Globus pallidus (tissue), 1 donor: ENCODE results near the gene CFAP61.
"Not testable (repeated sequence)": the region's sequence is repeated elsewhere in the genome, so short reads cannot be mapped to it uniquely, and the experiment has no call there.

ENCODE experiments used
- DNase-seq: peaks from one replicate; pipeline ENCODE4 v3.0.0-alpha.2; 2015; ENCODE audit warnings: low spot score

The CFAP61 gene, protein sequence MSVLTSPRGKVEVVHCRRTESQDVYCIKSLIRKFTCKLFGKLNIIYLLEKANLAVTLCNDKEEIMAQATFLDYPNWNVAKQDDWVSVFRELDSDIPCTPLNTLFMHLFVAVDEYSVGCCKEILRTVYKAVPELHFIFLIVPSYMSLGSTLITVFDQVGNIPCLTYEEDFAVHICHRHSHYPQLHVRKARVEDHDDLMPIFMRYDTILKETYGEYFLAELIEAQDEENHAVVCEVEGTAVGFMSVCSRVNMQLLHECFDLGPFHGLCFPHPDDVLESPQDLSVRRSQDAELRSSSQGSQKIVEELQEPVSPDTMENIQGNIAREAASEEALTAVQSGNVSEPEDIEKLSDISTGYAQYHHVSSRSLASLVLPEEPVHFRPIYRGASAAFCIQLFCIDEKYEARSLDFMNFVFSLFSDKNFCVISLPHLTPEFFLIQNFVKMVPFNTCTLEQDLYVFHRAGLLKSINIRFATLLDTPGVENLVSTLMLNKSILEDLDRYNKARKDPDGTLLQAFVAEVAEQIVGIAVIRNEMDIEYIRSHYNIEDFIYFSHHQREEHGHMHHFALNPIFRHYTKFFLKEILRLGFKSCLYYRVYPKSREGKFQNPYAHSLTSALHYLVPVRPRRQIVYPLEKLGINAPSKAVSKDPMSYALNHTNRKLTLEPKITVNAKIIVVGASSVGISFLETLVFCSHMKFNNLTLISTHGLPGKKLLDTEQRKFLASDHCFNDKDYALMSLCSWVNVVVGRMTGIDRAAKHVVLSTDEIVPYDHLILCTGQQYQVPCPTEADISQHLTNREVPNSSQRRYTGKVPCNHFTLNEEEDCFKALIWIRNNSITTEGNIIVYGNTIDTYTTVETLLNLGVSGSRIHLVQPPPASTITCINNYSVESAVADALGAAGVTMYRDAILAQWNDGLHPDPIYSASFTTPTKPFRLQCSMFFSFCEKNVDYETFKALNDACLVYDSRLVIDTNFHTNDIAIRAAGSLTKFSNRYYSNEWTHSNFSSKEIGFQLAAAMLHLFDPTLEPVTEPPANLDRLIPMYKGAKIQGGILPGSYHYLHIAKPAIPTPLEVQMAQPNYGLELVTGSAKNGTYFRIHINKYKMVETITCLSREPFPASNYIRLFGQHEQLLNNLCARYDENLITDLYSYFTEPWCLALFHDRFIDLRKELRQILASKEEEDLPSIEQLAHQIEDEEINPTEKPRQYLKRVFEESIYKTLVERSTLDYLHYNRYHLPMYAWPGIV

DNA sequence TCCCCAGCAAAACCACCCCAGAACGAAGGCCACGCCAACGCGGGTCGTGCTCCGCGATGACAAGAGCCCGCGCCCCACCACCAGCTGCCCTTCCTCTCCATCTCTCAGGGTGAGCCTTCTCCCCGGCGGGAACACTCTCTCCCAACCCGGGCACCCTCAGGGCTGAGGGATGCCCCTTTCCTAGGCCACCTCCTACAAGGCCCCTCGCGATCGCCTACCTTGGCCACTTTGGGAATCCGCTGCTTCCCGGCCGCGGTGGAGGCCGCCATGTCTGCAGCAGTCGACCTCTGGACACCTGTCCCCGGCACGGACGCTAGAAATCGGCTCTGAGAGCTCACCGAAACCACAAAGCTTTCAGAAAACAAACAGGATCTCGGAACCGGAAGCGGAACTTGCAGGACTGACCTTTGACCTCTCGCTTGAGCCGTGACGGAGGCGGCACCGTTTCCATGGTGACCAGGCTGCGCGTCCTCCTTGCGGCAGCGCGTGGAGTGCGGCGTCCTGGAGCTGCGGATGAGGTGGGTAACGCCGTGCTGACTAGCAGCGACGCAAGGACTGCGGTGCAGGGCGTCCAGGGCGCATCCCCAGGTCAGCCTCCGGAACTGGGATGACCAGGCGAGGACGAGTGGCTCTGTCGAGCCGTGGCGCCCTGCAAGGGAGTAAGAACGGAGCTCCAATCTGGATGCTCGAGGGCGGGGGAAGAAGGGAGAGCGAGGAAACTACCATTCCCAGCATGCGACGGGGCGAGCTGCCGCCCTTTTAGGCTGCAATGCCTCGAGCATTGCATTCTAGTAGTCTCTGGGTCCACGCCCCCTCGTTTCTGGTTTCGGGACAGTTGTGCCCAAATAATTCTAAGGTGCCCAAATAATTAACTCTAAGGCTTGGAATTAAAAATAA lies at the start of gene CFAP61, which contains the start of gene CRNKL1:
Gene CFAP61, plus strand, starts transcription at position 459 of the 897 bp plus-strand sequence. CDS start 4,122 bp downstream, outside the sequence.
Gene CRNKL1, minus strand, starts transcription at position 393 of the 897 bp plus-strand sequence. Its CDS starts 124 bp downstream, at position 269.
- peak; percentile 95 for DNase-seq

DNA sequence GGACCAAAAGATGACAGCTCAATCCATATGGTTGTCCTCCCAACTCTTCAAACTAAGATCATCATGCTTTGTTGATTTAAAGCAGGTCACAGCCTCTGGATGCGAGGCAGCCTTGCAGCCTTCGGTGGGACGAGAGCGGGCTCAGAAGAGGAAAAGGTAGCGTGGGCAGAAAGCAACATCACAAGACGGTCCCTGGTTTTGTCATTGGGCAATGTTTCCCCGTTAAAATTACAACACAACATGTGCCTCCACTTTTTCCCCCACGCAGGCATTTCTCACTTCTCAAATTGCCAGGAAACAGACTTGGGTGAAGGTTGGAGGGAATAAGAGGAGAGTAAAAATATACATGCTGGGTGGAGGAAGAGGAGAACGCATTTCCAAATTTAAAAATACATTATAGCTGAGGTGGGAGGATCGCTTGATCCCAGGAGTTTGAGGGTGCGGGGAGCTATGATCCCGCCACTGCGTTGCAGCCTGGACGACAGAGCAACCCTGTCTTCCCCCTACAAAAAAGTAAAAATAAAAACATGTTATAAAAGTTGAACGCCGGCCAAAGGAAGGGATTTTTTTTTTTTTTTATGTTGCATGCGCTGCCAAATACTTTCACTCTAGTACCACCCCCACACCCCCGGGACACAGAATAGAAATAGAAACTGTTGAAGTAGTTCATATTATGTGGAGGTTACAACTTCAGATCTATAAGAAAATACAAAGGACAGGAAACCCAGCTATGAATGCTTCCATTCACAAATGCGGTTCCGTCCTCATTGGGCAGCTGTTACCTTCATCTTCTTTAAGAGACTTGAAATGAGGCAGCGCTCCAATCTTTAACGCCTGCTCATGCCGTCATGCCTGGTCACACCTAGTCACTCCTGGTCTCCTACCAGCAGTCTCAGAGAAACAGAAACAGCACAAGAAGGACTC lies 49.0 kb upstream of the CFAP61 start:
- peak; percentile 66 for DNase-seq

DNA sequence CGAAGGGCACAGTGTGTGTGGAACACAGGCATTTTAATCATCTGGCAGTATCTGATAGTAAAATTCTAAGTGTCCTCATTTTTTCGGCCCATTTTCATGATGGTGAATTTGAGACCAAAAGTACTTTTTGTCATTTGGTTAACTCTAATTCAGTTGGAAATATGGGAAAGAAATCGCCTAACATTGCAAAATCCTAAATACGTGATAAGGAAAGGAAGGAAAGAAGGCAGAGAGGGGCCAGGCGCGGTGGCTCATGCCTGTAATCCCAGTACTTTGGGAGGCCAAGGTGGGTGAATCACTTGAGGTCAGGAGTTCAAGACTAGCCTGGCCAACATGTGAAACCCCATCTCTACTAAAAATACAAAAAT lies 48.4 kb upstream of the CFAP61 start:
- DNase-seq = not testable (repeated sequence)

DNA sequence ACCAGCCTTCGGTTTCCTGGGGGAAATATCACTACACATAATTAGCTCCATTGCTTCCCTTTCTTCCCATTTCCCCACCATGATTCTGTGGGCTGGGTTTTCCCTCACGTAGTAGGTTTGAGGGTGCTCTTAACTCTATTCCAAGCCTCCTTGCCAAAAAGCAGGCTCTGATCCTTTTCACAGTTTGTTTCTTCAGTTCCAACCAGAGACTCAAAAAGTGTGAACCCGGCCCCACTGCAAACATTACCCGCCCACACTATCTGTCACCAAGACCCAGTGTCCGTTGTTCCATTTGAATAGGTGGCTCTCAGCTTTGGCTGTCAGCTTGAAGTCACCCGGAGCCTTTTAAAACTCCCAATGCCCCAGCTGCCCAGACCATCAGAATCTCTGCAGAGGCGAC lies 47.0 kb upstream of the CFAP61 start:
- no peak for DNase-seq

DNA sequence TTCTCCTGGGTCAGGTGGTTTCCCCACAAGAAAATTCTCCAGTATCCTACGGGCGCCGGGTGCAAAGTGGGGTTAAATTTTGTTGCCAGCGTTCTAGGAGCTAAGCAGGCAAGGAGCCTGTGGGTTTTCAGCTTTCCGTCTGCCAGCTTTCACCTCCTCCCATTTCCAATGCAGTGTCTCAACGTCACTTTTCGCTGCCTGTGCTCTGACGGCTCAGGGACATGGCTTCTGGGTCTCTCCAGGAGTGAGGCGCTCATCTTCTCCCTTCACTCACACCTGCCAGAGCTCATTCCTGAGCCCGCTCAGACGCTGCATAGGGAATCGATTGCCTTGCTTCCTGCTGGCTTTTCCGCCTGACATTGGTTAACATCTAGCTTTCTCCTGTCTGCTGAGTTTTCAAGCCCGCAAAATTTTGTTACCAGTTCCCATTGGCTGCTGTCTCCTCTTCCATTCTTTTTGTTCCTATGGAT lies 42.5 kb upstream of the CFAP61 start:
- DNase-seq = no peak

DNA sequence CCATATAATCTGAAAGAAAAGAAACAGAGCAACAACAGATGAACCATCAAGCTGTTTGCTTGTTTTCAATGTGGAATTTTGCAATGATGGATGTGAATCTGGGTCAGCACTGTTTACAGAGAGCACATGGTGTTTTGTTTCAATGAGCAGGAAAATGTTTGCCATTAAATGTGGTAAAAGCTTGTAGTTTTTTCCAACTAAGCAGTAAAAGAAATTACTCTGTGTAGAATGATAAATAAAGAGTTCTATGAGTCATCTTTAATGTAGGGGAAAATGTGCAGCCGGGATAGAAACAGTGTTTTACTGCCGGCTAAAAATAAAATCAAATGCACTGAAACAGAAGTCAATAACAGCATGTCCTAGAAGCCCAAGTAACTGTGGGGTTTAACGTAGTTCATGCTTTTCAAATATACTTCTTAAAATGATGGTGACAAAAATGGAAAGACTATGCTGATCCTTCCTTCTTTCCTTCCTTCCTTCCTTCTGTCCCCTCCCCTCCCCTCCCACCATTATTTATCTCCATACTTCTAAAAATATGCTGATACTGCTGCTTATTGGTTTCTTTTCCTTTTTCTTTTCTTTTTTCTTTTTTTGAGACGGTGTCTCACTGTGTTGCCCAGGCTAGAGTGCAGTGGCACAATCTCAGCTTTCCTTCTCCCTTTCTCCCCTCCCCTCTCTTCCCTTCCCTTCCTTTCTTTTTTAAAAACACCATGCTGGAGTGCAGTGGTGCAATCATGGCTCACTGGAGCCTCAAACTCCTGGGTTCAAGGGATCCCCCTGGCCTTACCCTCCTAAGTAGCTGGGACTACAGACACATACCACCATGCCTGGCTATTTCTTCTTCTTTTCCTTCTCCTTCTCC lies 41.5 kb upstream of the CFAP61 start:
- peak; percentile 62 for DNase-seq

DNA sequence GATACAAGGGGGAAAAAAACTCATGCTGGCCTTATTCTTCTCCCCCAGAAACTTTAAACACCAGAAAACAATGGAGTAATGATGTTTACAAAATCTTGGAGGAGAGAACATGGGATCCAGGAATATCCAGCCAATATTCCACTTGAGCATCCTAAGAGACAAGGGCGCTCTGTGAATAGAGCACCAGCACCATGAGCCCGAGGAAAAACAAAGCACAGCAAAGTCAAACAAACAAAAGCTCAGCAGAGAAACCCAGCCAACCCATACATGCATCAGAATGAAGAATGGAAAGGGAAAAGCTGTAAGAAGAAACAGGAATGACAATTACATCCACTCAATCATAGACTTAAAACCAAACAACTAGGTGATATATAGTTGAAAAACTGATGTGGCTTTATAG lies 39.8 kb upstream of the CFAP61 start:
- DNase-seq = peak; percentile 91

DNA sequence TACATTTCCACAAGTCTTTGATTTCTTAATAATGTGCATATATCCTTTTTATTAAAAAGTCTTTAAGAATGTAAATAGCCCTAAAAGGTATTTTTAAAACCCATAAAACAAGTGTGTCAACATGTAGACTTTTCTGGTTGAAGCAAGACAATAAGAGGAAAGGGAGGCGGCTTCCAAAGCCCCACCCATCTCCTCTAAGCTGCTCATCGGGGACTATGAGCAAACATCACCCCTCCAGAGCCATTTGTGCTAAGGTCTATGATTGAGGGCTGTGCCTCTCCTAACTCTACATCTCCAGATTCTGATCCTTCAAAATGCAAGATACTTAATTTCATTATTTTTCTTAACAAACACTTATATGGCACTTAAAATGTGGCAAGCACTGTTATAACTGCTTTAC lies 37.7 kb upstream of the CFAP61 start:
- DNase-seq = no peak

DNA sequence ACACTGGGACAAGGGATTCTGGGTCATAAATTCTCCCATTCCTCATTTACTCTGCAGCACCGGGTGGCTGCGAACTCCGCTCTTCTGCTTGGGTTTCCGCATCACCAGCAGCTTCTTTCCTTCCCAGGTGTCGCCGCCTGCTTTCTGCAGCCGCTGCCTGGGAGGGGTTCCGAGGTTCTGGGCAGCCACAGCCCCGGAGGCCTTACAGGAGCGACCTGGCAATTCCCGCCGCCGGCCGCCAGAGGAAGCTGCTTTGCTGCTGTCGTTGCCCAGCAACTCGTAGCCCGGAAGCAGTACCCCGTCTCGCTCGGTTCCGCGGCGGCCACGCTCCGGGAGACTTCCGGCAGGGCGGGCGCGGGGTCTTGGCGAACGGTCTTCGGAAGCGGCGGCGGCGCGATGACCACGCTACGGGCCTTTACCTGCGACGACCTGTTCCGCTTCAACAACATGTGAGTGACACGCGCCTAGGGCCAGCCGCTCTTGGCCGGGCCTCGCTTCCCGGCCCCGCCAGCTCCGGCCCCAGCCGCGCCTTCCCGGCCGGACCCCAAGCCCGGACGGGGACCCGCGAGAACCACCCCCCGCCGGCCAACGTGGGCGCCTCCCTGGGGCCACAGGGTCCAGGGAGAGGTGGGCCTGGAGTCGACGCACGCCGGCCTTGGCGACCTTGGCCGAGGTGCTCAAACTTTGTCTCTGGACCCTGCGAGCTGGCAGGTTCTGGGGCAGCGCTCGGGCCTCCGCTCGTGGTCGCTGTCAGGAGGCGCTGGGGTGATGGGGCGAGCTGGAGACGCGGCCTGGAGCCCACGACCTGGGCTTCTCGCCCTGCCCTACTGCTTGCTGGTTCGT lies 35.1 kb upstream of the CFAP61 start, which contains the start of gene NAA20:
Gene NAA20, plus strand, starts transcription at position 362 of the 843 bp plus-strand sequence. Its CDS starts 35 bp downstream, at position 397.
- peak; percentile 92 for DNase-seq

DNA sequence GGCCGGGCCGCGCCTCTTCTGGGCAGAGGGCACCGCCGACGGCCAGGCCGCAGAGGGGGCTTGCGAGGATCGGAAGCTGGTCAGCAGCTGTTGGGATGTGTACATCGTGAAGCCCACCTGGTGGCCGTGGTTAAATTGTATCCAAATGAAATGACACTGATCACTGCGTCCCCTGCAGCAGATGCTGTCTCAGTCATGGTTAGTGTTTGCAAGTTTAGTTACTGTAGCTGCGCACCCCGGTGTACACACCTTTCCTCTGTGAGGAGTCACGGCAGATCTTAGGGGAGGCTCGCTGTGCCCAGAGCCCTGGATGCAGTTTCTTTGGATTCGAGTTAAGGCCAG lies 34.5 kb upstream of the CFAP61 start:
- no peak for DNase-seq

DNA sequence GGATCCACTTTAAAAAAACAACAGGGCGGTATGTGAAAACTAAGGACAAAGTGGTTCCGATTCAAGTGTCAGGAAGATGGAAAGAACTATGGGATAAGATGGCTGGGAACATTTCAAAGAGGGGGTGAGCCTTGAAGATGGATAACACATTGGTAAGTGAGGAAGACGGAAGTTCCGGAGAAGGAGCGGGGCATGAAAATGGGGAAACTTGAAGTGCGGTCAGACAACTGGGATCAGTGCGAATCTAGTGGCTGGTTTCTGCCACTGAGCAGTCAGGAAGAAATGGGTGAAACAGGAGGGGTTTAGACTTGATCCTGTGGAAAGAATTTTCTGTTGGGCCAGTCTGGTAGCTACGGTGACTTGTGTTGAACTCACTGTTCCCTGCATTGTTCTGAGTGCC lies 34.0 kb upstream of the CFAP61 start:
- DNase-seq = no peak

DNA sequence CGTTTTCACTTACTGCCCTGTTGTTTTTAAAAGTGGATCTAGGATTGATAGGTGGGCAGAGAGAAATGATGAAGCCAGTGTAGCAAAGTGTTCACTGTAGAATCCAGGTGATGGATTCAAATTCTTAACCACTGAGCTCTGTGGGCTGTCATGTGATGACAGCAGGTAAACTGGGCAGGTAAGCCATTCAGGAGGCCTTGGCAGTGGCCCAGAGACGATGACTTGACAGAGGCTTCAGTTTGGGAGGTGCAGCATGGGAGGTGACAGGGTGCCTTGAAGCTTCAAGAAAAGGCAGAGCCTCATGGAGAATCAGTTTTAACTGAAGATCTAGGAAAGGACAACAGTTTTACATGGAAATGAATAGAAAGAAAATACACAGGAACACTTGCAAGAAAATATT lies 33.2 kb upstream of the CFAP61 start:
- no peak for DNase-seq

DNA sequence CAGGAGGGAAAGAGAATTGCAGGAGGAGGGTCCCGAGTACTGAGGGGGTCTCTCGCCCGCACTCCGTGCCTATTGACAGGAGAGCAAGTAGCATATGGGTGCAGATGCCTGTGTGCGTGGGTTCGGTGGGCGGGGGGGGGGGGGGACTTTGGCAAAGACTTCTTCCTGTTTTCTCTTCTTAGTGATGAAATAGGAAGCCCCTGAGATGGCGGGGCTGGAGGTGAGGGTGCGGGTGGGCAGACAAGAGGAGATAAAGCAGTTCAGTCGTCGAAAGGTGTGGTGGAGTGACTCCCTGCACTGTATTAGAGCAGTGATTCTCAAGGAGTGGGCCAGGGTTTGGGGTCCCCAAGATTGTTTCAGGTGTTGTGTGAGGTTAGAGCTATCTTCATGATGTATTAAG lies 31.4 kb upstream of the CFAP61 start:
- no peak for DNase-seq

DNA sequence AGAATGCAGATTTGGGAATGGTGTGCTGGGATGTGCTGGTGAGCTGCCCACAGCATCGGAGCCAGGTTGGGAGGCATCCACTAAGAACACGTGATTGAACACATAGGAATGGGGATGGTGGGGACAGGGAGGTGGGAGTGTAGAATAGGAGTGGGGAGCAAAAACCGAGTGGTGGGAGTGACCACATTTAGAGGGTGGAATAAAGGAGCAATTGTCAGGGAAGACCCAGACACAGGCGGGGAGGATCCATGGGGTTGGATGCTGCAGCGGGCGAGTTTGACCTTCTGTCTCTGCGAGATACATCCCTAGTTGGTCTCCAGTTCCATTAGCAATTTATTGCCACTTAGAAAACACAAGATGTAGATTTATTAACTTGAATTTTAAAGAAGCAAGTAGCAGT lies 30.5 kb upstream of the CFAP61 start:
- peak; percentile 38 for DNase-seq

DNA sequence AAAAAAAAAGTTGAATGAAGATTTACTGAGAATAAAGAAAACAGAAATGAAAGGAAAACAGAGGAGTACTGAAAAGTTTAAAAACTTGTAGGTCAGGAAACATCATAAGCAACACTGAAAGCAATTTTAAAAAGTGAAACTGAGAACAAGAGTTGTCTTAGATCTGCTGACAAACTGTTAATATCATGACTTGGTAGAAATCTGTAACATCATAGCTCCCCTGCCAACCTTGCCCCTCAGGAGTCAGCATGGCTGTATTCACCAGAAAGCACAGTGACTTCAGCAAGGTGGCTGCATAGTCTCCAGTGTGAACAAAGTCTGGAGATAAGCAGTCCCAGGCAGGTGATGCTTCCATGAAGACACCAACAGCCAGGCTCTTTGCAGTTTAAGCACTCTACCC lies 29.8 kb upstream of the CFAP61 start:
- DNase-seq = no peak

DNA sequence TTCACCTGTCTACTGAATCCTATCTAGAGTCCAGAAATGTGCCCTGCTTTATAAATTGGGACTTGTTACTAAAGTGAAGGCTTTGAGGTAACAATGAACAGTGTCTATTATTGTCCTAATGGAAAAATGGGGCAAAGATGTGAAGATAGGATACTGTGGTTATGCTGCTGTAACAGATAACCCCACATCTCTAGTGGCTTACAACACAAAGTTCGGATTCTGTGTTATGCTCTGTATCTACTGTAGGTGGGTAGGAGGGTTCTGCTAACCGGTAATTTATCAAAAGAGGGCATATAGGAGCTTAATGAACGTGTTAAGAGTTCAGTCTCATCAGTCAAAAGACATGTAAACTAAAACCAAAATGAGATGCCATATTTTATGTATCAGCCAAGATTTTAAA lies 28.9 kb upstream of the CFAP61 start:
- no peak for DNase-seq

DNA sequence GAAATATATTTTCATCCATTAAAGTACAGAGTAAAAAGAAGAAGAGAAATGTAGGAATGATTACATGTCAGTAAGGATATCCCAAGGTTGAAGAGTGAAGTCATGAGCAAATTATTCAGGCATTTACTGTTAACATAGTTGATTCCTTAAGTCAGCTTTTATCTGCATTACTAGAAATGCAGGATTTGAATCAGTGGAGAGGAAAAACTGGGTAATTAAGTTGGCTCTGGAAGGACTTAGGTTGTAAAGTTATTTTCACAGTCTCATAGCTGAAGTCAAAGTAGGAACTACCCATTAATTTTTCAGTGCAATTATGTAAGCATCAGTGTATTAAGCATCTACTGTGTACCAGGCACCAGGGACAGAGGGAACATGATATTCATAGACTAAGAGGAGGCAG lies 27.4 kb upstream of the CFAP61 start:
- DNase-seq = no peak

DNA sequence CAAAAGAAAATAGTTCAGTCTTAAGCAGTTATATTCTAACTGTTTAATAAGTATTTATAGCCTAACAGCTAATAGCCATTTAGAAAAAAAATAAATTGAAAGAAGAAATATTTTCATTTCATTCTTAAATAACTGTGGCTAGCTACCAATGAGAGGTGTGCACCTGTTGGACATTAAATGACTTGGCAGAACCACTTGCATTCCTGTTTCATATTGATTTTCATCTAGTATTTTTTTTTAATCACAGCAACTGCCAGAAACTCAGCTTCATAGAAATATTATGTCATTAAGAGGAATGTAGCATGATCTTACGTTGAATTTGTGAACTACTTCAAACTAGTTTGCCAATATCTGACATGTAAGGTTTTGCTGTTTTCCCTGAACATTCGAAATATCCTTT lies 25.0 kb upstream of the CFAP61 start:
- DNase-seq = no peak
